Stimulated activated CD4-positive, alpha-beta T cell treated with anti-CD3 and anti-CD28 coated beads, Interleukin-12 subunit alpha, Interleukin-12 subunit beta, amount 100 ng/mL, for 48 hours (primary cell): Measurements from ENCODE around the gene PHOX2B.
"Not testable (repeated sequence)": the region's sequence is repeated elsewhere in the genome, so short reads cannot be mapped to it uniquely, and the experiment has no call there.

ENCODE experiments used
- DNase-seq, 3 donors: peaks; one replicate each; pipeline ENCODE4 v3.0.0-alpha.2; 2020; ENCODE audit warnings: low read depth in 2 of 3, low spot score in 1 of 3

PHOX2B gene

GRCh38 chr4:41713768-41714167, 34.8 kb downstream of the PHOX2B start:
- DNase-seq, result no peak

DNA sequence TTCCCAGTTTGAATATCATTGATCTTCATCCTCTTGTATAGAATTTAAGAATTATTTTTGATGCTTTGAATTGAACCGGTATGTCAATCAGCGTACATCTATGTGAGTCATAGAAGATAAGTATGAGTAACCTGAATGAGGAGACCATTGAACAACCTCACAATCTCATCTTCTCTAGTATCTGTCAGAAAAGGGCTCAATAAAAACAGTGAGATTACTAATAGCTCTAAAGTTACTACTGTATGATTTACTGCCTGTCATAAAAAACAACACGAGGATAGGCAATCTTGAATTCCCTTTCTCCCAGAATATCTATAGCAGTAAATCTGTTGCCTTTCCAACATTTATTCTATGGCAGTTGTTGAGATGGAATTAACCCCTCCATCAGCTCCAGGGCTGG, 36.1 kb downstream of the PHOX2B start:
- DNase-seq, result no peak

DNA sequence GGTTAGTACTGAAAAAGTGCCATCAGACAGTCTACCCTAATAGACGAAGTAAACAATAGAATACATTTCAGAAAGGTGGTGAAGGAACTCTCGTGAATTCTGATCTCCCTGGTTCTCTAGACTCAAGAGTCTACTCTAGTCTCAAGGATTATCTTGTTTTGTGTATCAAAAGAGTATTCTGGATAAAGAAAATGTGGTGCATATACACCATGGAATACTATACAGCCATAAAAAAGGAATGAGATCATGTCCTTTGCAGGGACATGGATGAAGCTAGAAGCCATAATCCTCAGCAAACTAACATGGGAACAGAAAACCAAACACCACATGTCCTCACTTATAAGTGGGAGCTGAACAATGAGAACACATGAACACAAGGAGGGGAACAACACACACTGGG, 36.9 kb downstream of the PHOX2B start:
- DNase-seq, result not testable (repeated sequence)

GRCh38 chr4:41709844-41710481, 38.6 kb downstream of the PHOX2B start:
- DNase-seq, result no peak

GRCh38 chr4:41703785-41704184, 44.7 kb downstream of the PHOX2B start:
- no peak for DNase-seq

DNA sequence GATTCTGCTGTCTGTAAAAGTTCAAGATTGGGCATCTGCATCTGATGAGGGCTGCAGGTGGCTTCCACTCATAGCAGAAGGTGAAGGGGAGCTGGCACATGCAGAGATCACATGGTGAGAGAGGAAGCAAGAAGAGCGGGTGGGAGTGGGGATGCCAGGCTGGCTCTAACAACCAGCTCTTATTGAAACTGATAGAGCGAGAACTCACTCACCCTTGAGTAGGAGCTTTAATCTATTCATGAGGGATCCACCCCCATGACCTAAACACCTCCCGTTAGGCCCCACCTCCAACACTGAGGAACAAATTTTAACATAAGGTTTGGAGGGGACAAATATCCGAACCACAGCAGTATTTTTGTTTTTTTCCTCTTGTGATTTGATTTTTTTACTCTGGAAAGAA, 45.8 kb downstream of the PHOX2B start:
- no peak for DNase-seq

- DNase-seq, result no peak
Measured at GRCh38 chr4:41701983-41702382, 46.5 kb downstream of the PHOX2B start.

GRCh38 chr4:41696763-41697162, 51.8 kb downstream of the PHOX2B start:
- no peak for DNase-seq

- DNase-seq, result no peak
Measured at GRCh38 chr4:41696131-41696530, 52.4 kb downstream of the PHOX2B start.
